HG02763 (cell line): Measurements from ENCODE around the gene ZYX.
"Not testable (repeated sequence)": the region's sequence is repeated elsewhere in the genome, so short reads cannot be mapped to it uniquely, and the experiment has no call there.

ENCODE experiments used
- ATAC-seq: cut with Tn5 transposase; IDR thresholded peaks from one replicate; pipeline ENCODE4 v1.9.1; 2021; ENCODE audit warnings: mild to moderate bottlenecking, moderate library complexity; ENCODE audit not compliant: unreplicated experiment

Gene ZYX

DNA sequence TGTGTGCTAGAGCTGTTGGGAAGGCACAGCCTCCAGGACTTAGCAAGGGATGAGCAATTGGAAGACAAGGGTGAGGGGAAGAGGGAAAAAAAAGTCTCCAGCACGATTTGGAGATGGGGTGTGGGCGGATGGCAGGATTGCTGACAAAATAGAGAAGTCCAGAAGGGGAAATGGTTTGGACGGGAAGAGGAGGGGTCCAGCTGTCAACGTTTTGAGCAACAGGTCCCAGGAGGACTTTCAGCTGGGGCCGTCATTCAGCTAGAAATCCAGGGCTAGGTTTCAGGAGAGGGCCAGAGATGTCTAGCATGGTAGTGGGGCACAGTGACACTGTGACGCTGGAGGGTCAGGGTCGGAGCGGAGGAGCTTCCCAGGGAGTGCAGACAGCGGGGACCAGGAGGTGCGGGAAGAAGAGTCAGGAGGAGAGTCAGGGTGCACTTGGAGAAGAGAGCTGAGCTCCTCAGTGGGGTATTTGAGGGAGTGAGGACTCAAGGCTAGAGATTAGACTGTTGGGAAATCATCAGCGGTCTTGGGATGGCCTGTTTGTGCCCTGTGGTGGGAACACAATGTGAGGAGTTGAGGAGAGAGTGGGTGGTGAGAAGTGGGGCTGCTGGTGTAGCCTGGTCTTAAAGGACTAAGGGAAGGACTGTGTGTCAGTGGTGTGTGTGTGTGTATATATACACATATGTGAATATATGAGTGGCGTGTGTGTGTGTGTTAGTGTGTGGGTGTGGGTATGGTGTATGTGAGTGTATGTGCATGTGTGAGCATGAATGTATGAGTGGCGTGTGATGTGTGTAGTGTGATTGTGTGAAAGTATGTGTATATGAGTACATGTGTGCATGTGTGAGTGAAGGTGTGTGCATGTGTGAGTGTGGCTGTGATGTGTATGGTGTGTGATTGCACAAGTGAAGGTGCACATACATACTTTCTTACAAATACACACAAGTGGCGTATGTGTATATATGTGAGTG, 3.8 kb downstream of the ZYX start:
- no peak for ATAC-seq

DNA sequence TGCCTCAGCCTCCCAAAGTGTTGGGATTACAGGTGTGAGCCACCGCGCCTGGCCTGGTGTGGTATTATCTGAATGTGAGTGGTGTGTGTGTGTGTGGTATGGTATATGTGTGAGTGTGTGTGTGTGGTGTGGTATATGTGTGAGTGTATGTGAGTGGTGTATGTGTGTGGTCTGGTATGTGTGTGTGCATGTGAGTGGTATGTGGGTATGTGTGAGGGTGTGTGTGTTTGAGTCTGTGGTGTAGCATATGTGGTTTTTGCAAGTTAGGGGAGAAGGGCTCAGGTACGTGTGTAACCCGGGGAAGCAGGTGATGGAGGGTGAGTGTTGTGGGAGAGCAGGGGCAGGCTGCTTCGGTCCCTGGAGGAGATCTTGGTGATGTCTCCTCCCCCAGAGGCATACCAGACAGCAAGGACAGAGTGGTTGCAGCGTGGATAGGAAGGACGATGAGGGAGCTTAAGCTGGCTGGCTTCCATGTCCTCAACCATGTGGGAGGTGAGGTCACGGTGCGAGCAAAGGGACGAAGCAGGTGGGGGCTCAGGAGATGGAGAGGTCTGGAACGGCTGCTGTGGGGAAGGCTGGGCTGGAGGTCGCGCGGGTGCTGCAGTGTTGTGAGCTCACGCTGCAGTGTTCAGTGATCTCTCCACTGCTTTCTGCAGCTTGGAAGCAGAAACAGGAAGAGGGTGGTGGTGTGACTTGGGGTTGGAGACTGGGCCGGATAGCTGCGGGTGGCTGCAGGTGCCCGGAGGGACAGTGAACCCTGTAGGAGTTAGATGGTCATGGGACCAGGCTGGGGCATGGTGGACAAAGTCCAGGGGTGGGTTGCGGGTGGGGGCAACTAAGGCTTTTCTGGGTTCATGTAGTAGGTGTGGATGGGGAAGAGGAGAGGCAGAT, 5.0 kb downstream of the ZYX start:
- no peak for ATAC-seq

DNA sequence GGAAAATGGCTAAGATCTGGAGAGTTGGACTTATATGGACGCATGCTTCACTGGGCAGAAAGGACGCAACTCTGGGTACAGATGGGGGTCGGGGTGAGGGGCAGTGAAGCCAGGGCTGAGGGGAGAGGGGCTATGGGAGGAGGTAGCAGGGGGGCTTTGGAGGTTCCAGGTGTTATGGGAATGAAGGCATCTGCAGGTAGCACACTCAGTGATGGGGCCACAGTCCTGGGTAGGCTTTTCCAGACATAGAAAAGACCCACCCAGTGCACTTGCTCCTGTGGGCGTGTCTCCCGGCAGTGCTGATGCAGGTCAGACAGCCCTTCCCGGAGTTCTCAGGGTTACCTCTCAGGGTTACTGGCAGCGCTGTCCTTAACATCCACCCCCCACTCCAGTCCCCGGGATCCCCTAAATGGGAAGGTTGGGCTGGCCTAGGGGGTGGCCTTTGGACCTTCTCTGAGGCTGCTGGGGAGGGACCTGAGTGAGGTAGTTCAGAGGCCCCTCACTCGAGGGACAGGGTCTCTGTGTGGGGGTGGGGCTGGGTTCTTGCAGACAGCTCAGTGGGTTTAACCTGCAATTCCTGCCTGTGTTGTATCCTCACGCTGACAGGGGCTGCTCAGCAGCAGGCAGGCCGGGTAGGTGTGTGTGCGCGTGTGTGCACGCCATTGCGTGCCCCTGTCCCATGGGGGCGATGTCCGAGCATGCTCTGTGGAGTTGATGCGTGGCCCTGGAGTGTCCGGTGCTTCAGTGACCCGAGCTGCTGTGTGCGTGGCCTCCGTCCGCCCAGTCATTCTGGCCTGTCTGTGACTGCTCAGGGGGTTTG, 6.2 kb downstream of the ZYX start:
- no peak for ATAC-seq

GRCh38 chr7:143388051-143388450, 6.9 kb downstream of the ZYX start:
- no peak for ATAC-seq

GRCh38 chr7:143388491-143389101, 7.5 kb downstream of the ZYX start:
- no peak for ATAC-seq

- ATAC-seq: no peak
Observed at GRCh38 chr7:143389316-143390103, 8.4 kb downstream of the ZYX start.

- no peak for ATAC-seq
Observed at GRCh38 chr7:143390104-143390772, 9.1 kb downstream of the ZYX start.

GRCh38 chr7:143390773-143391317, 9.7 kb downstream of the ZYX start:
- no peak for ATAC-seq

GRCh38 chr7:143391462-143392404, 10.6 kb downstream of the ZYX start:
- no peak for ATAC-seq

DNA sequence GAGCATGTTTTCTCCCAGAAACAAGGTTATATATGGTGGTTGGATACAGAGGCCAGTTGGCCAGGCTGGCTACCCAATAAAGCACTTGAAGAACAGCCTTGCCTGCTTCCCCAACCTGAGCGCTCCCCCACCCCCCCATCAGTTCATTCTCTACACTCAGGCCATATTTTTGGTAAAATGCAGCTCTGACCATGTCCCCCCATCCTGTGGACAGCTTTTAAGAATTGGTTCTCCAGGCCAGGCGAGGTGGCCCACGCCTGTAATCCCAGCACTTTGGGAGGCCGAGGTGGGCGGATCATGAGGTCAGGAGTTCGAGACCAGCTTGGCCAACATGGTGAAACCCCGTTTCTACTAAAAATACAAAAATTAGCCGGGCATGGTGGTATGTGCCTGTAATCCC, 11.3 kb downstream of the ZYX start:
- not testable (repeated sequence) for ATAC-seq

DNA sequence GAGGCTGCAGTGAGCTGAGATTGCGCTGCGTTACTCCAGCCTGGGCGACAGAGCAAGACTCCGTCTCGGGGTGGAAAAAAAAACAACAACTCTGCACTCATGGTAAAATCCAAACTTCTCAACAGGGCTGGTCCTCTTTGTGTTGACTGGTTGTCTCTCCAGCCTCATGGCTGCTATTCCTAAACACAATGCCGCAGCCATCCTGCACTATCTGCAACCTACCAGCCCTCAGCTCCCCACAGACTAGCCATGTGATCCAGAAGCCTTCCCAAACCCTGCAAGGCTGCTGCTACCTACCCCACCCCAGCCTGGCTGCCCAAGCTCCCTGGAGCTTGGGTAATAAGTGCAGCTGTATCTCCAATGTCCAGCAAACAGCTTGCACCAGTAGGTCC, 11.7 kb downstream of the ZYX start:
- ATAC-seq: no peak

DNA sequence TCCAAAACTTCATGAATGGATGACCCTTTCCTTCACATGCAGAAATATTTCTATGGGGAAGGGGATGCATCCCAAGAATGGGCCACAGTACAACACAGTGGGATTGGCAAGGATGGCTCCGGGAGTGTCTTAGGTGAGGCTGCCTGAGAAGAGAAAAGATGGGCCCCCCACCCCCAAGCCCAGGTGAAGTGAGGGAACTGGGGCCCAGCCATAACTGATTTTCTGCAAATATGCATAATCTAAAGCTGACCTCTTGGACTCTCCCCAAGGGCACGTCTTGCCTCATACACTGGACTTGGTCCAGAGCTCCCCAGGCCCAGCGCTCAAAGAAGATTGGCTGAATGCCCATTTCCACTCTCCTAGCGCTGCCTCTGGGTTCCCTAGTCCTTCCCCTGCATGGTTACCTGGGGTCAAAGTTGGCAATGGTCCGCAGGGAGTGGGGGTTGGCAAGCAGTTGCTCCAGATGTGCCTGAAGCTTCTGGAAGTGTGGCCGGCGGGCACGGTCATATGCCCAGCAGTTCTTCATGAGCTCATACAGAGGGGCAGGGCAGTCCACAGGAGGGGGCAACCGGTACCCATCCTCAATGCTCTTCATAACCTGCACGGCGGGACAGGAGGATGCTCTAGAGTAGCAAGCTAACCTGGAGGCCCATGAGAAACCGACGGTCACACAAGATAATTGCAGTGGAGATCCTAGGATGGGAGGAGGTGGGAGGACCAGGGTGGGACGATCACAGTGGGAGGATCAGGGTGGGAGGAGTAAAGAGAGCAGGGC, 12.3 kb downstream of the ZYX start:
- no peak for ATAC-seq

DNA sequence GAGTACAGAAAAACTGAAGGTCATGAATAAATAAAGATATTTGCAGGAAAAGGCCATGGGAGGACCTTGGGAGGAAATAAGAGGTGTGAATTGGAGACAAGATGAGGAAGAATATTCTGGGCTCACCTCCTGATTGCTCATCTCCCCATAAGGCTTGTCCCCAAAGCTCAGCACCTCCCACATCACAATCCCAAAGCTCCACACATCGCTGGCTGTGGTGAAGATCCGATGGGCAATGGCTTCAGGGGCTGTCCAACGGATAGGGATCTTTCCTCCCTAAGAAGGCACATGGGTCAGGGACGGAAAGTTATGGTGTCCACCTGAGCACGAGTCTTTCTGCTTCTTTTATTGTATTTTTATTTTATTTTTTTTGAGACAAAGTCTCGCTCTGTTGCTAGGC, 12.9 kb downstream of the ZYX start:
- no peak for ATAC-seq

DNA sequence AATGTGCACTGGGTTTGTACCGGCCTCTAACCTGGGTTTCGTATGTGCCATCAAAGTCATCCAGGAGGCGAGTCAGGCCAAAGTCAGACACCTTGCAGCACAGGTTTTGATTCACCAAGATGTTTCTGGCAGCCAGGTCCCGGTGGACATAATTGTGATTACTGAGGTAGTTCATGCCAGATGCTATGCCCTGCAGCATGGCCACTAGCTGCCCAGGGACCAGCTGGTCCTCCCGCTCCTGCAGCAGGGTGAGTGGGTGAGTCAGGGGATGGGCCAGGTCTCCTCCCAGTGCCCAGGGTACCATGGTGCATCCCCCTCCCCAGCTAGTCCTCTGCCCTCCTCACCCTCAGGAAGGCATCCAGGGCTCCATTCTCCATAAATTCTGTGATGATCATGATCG, 13.6 kb downstream of the ZYX start:
- no peak for ATAC-seq

DNA sequence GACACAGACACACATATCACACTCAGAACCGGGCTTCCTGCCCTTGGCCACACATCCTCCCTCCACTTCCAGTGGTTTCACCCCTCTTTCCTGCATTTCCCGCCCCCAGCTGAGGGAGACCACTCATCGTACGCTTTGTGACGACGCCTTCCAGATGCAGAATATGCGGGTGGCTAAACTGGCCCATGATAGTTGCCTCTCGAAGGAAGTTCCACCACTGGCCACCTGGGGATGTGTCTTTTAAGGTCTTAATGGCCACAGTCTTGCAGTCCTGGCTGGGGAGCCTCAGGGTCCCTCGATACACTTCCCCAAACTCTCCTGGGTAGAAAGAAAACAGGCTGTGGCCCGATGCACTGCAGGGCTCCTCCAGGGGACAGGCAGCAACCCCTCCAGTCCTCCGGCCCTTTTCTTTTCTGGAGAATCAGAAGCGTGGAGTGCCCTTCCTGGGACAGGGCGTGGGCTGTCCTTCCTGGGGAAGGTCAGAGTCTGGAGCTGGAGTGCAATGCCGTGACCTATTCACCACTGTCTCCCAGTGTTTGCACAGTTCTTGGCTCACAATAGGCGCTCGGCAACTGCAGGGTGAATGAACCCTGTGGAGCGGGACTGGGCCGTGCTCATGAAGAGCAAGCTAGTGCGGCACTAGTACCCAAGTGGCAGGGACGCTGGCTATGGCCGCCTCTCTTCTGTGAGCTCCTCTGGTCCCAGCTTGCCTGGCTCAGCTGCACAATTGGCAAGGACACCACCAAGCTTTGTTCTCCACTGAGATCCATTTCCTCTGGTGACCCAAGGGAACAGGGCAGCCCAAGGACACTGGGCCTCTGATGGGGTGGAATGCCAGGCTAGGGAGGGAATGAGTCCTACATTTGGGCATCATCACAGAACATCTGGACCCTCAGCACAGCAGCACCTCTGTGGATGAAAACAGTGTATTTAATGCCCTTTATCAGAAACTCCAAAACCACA, 14.3 kb downstream of the ZYX start:
- no peak for ATAC-seq

DNA sequence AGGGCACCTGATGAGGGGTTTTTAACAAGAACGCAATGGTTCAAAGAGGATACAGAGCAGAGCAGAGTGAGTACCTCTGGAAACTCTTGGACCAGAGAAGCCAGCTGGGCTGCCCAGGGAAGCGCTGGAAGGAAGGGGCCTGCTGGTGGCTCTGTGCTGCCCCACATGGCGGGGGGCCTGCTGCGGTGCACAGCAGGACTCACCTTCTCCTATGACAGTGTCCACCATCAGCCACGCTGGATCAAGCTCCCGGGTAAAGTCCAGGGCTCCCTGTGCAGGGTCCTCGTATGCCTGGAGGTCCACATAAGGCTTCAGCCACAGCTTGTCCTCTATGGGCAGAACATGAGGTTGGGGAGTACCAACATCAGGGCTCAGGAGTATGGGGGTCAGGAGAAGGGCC, 15.0 kb downstream of the ZYX start:
- ATAC-seq: no peak
